ENCODE measurements around the gene KAT7. TPM values are rescaled to one million over a fixed set of nuclear protein-coding genes. Genes with fewer than 3 reads are reported as not detected.
"Not testable (repeated sequence)": the region's sequence is repeated elsewhere in the genome, so short reads cannot be mapped to it uniquely, and the experiment has no call there.

Gene KAT7
- total and polyA plus RNA-seq, 2 of the 8 experiments (the other 6 are each of a cell fraction or from before 2014, with no cell fraction given): 90.9 to 139 TPM

GRCh38 chr17:49758464-49759010 lies 29.9 kb upstream of the KAT7 start:
- H3K23me2 ChIP-seq (ENCODE audit: low read depth, low read length); H3K79me1 ChIP-seq (ENCODE audit: low read depth, low read length); H2AFZ ChIP-seq (ENCODE audit: low read length); H3K36me3 ChIP-seq (ENCODE audit: control insufficient read depth in 2 of 4, insufficient read depth in 4 of 4, low read length in 3 of 4); H4K8ac ChIP-seq (ENCODE audit: extremely low read depth, insufficient read depth, low read length); H4K5ac ChIP-seq (ENCODE audit: insufficient read length, low read depth, low read length); H3K27ac ChIP-seq (ENCODE audit: low read depth, low read length); H2BK12ac ChIP-seq (ENCODE audit: low read depth, low read length); H3K9me3 ChIP-seq (ENCODE audit: insufficient read depth in 2 of 2, low read depth in 1 of 2, low read length in 1 of 2); H3K14ac ChIP-seq (ENCODE audit: insufficient read length); H3K18ac ChIP-seq (ENCODE audit: extremely low read depth, low read length); H3K4me3 ChIP-seq (ENCODE audit: extremely low read depth in 1 of 4, insufficient read depth in 2 of 4, low read depth in 3 of 4, low read length in 4 of 4); H4K91ac ChIP-seq (replicated peaks; ENCODE audit: insufficient read length, low read length); DNase-seq (ENCODE audit: low read depth in 1 of 2, low spot score in 2 of 2); H2BK120ac ChIP-seq (replicated peaks; ENCODE audit: low read depth, low read length); H3K4ac ChIP-seq (replicated peaks; ENCODE audit: insufficient read length, low read depth, low read length); H2AK5ac ChIP-seq (ENCODE audit: low read depth, low read length); H3K4me2 ChIP-seq (ENCODE audit: insufficient read depth in 1 of 2, low read depth in 2 of 2, low read length in 2 of 2); H3K56ac ChIP-seq (replicated peaks; ENCODE audit: insufficient read length, low read depth, low read length); H2BK20ac ChIP-seq (ENCODE audit: low read length); H2BK5ac ChIP-seq (ENCODE audit: low read depth, low read length); H4K20me1 ChIP-seq (replicated peaks in 1 of 2; ENCODE audit: control insufficient read depth in 1 of 2, insufficient read depth in 2 of 2, low read length in 2 of 2); H3K27me3 ChIP-seq (replicated peaks in 1 of 4; ENCODE audit: control insufficient read depth in 3 of 4, extremely low read depth in 1 of 4, insufficient read depth in 3 of 4, low read length in 3 of 4); FAIRE-seq; H3K23ac ChIP-seq (ENCODE audit: insufficient read length); H2BK15ac ChIP-seq (ENCODE audit: low read length); H3K9ac ChIP-seq (replicated peaks in 1 of 4; ENCODE audit: extremely low read depth in 1 of 4, low read depth in 3 of 4, low read length in 3 of 4): not testable (repeated sequence)
- ChIA-PET CTCF (ENCODE audit: partially characterized antibody) (interaction anchor here (2.3 kb wide), 1 partner anchor 50 kb away, joined by 4 read pairs; the partner anchor contains the start of gene SLC35B1), POLR2A (ENCODE audit: partially characterized antibody) (interaction anchor here (0.6 to 2.0 kb wide), 4 partner anchors 11 to 30 kb away, joined by 3 to 9 read pairs (median 4); partner anchors contain the start of gene KAT7)
- H3K79me2 ChIP-seq (ENCODE audit: control insufficient read depth in 1 of 2, insufficient read depth in 2 of 2, low read length in 2 of 2): peaks cover 26 to 86% of the 10 kb centered on the region in 2 experiments
- 96% methylated on average over 8 of the region's 8 CpGs; no CpG with 5 or more reads in 1 of the 2 experiments for WGBS, 2 experiments (ENCODE audit: extremely low coverage in 1 of 2, insufficient coverage in 1 of 2, insufficient read length in 1 of 2, insufficient replicate concordance in 2 of 2, low coverage in 1 of 2, low lambda C conversion rate in 2 of 2, missing lambda C conversion rate in 1 of 2)
- peaks cover 0 to 17% (median 3%) of the 10 kb centered on the region in 4 experiments; a peak in 5 of 7 replicates for H3K4me1 ChIP-seq (replicated peaks in 1 of 4; ENCODE audit: control insufficient read depth in 3 of 4, insufficient read depth in 4 of 4, low read length in 3 of 4)

Data from H1 (cell line).